ENCODE results near the gene FBXO4.
"Not testable (repeated sequence)": the region's sequence is repeated elsewhere in the genome, so short reads cannot be mapped to it uniquely, and the experiment has no call there.

The FBXO4 gene

DNA sequence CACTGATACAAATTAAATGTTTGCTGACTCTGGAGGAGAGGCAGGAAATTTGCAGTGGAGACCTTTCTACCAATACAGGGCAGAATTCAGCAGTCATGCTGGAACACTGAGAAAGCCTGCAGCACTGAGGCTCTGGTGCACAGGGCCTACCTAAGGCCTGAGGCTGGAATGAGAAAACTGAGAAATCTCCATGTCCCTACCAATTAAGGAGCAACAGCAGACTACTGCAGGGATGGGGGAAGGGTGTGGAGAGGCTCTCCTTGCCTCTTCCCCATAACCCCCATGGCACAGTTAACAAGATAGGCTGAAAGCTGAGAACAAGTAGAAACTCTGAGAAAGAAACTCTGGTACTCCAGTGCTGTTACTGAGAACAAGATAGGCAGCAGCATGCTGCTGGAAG lies 10.5 kb downstream of the FBXO4 start:
- TF ChIP-seq, protein P1, sequence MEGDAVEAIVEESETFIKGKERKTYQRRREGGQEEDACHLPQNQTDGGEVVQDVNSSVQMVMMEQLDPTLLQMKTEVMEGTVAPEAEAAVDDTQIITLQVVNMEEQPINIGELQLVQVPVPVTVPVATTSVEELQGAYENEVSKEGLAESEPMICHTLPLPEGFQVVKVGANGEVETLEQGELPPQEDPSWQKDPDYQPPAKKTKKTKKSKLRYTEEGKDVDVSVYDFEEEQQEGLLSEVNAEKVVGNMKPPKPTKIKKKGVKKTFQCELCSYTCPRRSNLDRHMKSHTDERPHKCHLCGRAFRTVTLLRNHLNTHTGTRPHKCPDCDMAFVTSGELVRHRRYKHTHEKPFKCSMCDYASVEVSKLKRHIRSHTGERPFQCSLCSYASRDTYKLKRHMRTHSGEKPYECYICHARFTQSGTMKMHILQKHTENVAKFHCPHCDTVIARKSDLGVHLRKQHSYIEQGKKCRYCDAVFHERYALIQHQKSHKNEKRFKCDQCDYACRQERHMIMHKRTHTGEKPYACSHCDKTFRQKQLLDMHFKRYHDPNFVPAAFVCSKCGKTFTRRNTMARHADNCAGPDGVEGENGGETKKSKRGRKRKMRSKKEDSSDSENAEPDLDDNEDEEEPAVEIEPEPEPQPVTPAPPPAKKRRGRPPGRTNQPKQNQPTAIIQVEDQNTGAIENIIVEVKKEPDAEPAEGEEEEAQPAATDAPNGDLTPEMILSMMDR (IDR thresholded peaks at IDR 0.05; ENCODE audit: extremely low read depth, insufficient read depth, missing control alignments) = no peak
- in situ Hi-C loops (cut with MboI; ENCODE audit: low pct_unique_long_range_greater_than_20kb, low sequenced_read_pairs, unreplicated experiment) = no loop called here
- no peak for DNase-seq (ENCODE audit: low spot score)

DNA sequence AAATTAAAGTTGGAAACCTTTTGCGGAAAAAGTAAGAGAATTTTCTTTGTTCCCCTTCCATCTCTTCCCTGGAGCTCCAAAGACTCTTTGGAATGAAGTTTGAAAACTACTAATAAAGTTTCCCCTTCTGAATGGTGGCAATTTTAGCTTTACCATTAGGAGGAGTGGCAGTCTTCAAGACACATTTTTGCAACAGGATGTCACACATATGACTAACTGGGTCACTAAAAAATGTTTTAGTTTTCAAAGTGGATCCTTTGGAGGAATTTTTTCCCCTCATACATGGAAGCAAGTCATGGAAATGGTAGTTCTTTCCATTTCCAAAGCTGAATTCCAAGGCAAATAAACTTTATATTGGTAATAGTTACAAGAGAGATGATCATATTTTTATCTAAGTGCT lies 15.6 kb downstream of the FBXO4 start:
- DNase-seq (ENCODE audit: low spot score) = no peak
- TF ChIP-seq, protein P1 (IDR thresholded peaks at IDR 0.05; ENCODE audit: extremely low read depth, insufficient read depth, missing control alignments) = no peak
- in situ Hi-C loops (cut with MboI; ENCODE audit: low pct_unique_long_range_greater_than_20kb, low sequenced_read_pairs, unreplicated experiment) = no loop called here

DNA sequence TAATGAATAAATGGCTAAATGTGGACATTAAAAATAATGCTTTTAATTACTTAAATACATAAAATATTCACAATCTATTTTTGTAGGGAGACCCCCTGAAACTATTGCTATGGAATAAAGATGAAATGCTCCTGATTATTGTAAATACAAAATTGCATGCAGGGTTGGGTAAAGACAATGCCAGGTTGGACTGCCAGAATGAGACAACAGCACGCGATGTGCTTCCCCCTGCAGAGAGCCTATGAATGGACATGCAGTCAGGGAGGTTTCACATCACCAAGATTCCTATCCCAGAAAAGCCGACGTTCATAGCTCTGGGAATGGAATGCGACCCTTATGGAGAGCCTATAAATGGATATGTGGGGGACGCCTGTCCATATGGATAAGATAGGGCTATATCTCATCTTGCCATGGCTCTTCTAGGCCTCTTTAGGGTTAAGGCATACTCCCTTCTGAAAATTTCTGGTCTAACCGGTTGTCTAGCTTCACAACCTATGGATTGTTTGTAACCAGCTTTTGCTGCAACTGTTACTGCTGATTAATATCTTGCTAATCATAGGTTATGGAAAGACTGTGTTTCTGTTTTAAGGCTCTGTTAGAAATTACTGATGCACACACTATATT lies 20.4 kb downstream of the FBXO4 start:
- in situ Hi-C loops (cut with MboI; ENCODE audit: low pct_unique_long_range_greater_than_20kb, low sequenced_read_pairs, unreplicated experiment); DNase-seq (ENCODE audit: low spot score): not testable (repeated sequence)

GRCh38 chr5:41951224-41951623 lies 26.1 kb downstream of the FBXO4 start:
- in situ Hi-C loops (cut with MboI; ENCODE audit: low pct_unique_long_range_greater_than_20kb, low sequenced_read_pairs, unreplicated experiment) = no loop called here
- TF ChIP-seq, protein P1 (IDR thresholded peaks at IDR 0.05; ENCODE audit: extremely low read depth, insufficient read depth, missing control alignments) = no peak
- DNase-seq (ENCODE audit: low spot score) = no peak

GRCh38 chr5:41954286-41954685 lies 29.2 kb downstream of the FBXO4 start:
- TF ChIP-seq, protein P1 (IDR thresholded peaks at IDR 0.05; ENCODE audit: extremely low read depth, insufficient read depth, missing control alignments) = no peak
- no peak for DNase-seq (ENCODE audit: low spot score)
- in situ Hi-C loops (cut with MboI; ENCODE audit: low pct_unique_long_range_greater_than_20kb, low sequenced_read_pairs, unreplicated experiment) = no loop called here

DNA sequence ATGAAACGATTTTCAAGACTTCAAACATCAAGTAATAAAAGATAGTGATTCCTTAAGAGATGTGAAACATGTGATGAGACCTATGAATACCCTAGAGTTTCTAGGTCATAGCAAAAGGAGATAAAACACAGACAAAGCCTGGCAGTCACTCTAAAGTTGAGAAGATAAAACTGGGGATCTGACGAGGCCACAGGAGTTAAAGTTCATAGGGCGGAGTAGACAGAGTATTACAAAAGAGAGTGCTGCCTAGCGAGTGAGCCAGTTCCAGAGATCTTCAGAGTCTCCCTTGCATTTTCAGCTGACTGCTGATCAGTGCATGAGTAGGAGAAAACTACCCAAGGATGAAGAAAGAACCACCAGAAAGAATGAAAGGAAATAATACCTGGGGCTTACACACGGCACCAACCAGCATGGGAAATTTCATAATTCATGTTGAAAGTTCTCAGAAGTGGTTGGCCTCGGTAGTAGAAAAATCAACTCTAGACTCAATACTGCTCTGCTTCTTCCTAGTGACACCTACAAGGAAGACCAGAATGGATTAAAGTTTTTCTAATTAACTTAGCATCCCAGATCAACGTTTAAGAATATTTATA lies 30.4 kb downstream of the FBXO4 start:
- TF ChIP-seq, protein P1 (IDR thresholded peaks at IDR 0.05; ENCODE audit: extremely low read depth, insufficient read depth, missing control alignments) = no peak
- in situ Hi-C loops (cut with MboI; ENCODE audit: low pct_unique_long_range_greater_than_20kb, low sequenced_read_pairs, unreplicated experiment) = no loop called here
- DNase-seq (ENCODE audit: low spot score) = no peak

DNA sequence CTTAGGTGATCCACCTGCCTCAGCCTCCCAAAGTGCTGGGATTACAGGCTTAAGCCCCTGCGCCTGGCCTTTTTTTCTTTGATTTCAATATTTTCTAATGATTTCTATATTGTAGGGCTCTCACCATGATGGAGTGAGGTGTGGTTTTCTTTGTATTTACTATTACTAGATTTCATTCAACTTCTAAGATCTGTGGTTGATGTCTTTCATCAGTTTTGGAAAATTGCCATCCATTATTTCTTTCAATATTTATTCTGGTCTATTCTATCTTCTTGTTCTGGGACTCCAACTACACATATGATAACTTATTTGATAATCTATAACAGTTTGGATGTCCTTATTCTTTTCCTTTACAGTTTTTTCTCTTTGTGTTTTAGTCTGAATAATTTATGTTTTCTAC lies 31.9 kb downstream of the FBXO4 start:
- no peak for DNase-seq (ENCODE audit: low spot score)
- TF ChIP-seq, protein P1 (IDR thresholded peaks at IDR 0.05; ENCODE audit: extremely low read depth, insufficient read depth, missing control alignments) = no peak
- in situ Hi-C loops (cut with MboI; ENCODE audit: low pct_unique_long_range_greater_than_20kb, low sequenced_read_pairs, unreplicated experiment) = no loop called here

Data from GM13977 (cell line).